Measurements from ENCODE around the gene FRMD5.

FRMD5 gene

DNA sequence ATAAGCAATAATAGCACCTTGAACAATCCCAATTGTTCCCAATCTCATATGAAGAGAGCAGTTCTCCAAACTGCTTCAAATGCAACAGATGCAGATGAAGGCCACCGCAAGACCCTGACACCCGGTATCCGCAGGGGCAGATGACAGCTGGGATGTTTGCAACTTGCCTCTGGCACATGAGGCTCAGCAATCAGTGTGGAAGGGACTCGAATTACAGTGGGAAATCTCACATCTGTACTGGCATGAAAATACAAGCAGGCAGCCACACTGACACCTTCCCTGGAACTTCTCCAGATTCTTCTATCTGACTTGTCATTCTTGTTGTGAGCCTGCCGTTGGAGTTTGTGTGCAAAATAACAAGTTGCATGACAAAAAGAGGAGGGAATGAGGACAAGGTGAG lies 299.5 kb downstream of the FRMD5 start:
- peaks cover 6% of the 10 kb centered on the region for H3K36me3 Mint-ChIP-seq (ENCODE audit: low read depth)
- H3K4me3 Mint-ChIP-seq: no peak overlapping the region
- no peaks in the 10 kb centered on the region for H3K9me3 Mint-ChIP-seq

GRCh38 chr15:43893956-43894355 lies 301.1 kb downstream of the FRMD5 start:
- Mint-ChIP-seq H3K27ac (no peak overlapping the region), H3K4me1 (ENCODE audit: low read depth) (no peaks in the 10 kb centered on the region), H3K4me3 (no peak overlapping the region), H3K36me3 (ENCODE audit: low read depth) (peaks cover 6% of the 10 kb centered on the region), H3K27me3 (ENCODE audit: low read depth) (no peaks in the 10 kb centered on the region), H3K9me3 (no peaks in the 10 kb centered on the region)

More for the DNA sequence above, 299.5 kb downstream of the FRMD5 start:
- no peaks in the 10 kb centered on the region for H3K4me1 Mint-ChIP-seq (ENCODE audit: low read depth)
- H3K27me3 Mint-ChIP-seq (ENCODE audit: low read depth): no peaks in the 10 kb centered on the region
- H3K27ac Mint-ChIP-seq: no peak overlapping the region

DNA sequence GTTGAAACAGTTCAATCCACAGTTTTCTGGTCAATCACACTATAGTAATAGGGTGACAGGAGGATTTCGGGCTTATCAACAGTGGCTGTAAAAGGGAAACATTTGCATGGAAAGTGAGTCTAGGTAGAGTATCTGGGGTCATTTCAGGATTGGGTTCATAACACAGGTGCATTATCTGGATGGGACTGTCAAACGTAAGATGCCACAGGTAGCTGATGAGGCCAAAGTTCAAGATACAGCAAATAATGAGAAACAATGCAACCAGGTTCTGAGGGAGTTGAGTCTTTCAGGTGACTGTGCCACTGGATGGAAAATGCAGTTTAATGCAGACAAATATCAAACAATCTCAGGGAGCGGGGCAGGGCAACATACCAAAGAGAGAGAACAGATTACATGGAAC lies 306.0 kb downstream of the FRMD5 start:
- H3K27ac Mint-ChIP-seq: no peak overlapping the region
- H3K9me3 Mint-ChIP-seq: no peaks in the 10 kb centered on the region
- H3K4me1 Mint-ChIP-seq (ENCODE audit: low read depth): no peaks in the 10 kb centered on the region
- H3K4me3 Mint-ChIP-seq: no peak overlapping the region
- H3K36me3 Mint-ChIP-seq (ENCODE audit: low read depth): peaks cover 5% of the 10 kb centered on the region
- H3K27me3 Mint-ChIP-seq (ENCODE audit: low read depth): no peaks in the 10 kb centered on the region

DNA sequence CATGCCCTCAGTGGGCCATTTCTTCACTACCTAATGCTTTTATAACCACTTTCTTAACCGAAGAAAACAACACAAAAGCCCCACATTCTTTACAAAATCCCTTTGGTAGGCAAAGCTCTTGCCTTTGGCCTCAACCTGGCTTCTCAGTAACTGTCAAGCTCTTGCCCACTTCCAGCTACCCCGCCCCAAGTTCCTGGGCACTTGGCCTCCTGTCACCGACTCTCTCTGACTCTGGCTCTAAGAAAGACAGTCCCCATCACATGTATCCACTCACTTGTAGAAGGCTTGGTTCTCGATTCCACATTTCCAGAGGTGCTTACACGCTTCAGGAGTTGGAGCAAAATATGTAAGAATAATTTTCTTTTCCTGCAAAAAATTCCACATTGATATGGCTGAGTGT lies 307.2 kb downstream of the FRMD5 start:
- peaks cover 10% of the 10 kb centered on the region for H3K36me3 Mint-ChIP-seq (ENCODE audit: low read depth)
- no peaks in the 10 kb centered on the region for H3K27me3 Mint-ChIP-seq (ENCODE audit: low read depth)
- H3K4me3 Mint-ChIP-seq: no peak overlapping the region
- no peaks in the 10 kb centered on the region for H3K9me3 Mint-ChIP-seq
- no peak overlapping the region for H3K27ac Mint-ChIP-seq
- H3K4me1 Mint-ChIP-seq (ENCODE audit: low read depth): no peaks in the 10 kb centered on the region

DNA sequence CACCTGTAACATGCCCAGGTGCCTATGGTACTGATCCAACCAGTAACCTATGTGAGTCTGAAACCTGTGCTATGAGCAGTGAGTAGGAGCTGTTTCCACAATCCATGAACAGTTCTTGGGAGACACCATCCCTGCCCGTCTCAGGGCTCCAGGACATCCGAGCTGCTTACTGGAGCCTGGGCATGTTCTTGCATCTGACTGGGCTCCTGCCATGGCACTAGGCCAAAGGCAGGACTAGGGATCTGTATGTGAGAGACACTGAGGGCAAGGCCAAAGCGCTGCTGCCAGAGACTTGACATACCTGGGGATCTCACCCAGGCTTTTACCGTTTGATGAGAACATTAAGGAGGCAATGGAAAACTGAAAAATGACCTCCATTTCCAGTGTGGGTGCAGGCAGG lies 308.5 kb downstream of the FRMD5 start:
- H3K36me3 Mint-ChIP-seq (ENCODE audit: low read depth): peaks cover 15% of the 10 kb centered on the region
- peaks cover 2% of the 10 kb centered on the region for H3K4me1 Mint-ChIP-seq (ENCODE audit: low read depth)
- H3K27me3 Mint-ChIP-seq (ENCODE audit: low read depth): no peaks in the 10 kb centered on the region
- H3K27ac Mint-ChIP-seq: no peak overlapping the region
- H3K9me3 Mint-ChIP-seq: no peaks in the 10 kb centered on the region
- H3K4me3 Mint-ChIP-seq: no peak overlapping the region

GRCh38 chr15:43883571-43883970 lies 311.5 kb downstream of the FRMD5 start:
- Mint-ChIP-seq H3K4me3 (no peak overlapping the region), H3K9me3 (no peaks in the 10 kb centered on the region), H3K27me3 (ENCODE audit: low read depth) (no peaks in the 10 kb centered on the region), H3K4me1 (ENCODE audit: low read depth) (peaks cover 2% of the 10 kb centered on the region), H3K36me3 (ENCODE audit: low read depth) (peaks cover 21% of the 10 kb centered on the region), H3K27ac (peak overlapping the region; percentile 36)

DNA sequence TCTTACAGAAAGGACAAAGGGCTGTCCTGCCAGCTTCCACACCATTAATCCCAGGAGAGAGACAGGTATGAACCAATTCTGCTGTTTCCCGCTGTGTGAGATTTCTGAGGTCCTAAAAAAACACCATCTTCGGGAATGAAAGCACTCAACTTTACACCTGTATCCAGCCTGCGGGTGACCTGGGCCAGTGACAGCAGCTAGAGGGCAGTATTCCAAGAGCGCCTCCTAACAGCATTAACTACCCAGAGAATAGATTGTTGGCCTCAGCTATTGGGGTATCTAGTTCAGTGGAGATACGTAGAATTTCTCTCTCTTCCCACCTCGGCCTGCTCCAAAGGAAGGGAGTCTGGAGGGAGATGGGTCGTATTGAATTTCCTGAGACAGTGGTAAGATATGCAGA lies 313.1 kb downstream of the FRMD5 start:
- H3K4me3 Mint-ChIP-seq: no peak overlapping the region
- no peak overlapping the region for H3K27ac Mint-ChIP-seq

DNA sequence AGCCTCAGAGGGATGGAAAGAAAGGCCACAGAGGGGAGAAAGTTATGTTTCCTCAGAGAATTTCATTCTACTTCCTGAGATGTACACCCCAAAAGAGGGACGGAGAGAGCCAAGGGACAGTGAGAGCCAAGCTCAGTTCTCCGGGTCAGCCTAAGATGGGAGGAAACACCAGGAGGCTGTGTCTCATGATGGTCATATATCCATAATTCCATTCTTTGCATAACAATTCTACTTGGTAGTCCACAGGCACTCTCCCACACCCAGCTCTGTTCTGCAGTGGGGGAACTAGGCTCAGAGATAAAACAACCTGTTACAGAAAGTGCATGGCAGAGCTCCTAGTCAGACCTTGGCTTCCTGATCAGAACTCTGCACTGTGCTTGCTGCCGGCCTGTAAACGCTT lies 313.8 kb downstream of the FRMD5 start:
- Mint-ChIP-seq H3K36me3 (ENCODE audit: low read depth) (peaks cover 24% of the 10 kb centered on the region), H3K9me3 (no peaks in the 10 kb centered on the region), H3K27me3 (ENCODE audit: low read depth) (no peaks in the 10 kb centered on the region), H3K4me3 (no peak overlapping the region), H3K27ac (no peak overlapping the region), H3K4me1 (ENCODE audit: low read depth) (peaks cover 2% of the 10 kb centered on the region)

More for the DNA sequence above, 313.1 kb downstream of the FRMD5 start:
- Mint-ChIP-seq H3K36me3 (ENCODE audit: low read depth) (peaks cover 24% of the 10 kb centered on the region), H3K4me1 (ENCODE audit: low read depth) (peaks cover 2% of the 10 kb centered on the region), H3K9me3 (no peaks in the 10 kb centered on the region), H3K27me3 (ENCODE audit: low read depth) (no peaks in the 10 kb centered on the region)

DNA sequence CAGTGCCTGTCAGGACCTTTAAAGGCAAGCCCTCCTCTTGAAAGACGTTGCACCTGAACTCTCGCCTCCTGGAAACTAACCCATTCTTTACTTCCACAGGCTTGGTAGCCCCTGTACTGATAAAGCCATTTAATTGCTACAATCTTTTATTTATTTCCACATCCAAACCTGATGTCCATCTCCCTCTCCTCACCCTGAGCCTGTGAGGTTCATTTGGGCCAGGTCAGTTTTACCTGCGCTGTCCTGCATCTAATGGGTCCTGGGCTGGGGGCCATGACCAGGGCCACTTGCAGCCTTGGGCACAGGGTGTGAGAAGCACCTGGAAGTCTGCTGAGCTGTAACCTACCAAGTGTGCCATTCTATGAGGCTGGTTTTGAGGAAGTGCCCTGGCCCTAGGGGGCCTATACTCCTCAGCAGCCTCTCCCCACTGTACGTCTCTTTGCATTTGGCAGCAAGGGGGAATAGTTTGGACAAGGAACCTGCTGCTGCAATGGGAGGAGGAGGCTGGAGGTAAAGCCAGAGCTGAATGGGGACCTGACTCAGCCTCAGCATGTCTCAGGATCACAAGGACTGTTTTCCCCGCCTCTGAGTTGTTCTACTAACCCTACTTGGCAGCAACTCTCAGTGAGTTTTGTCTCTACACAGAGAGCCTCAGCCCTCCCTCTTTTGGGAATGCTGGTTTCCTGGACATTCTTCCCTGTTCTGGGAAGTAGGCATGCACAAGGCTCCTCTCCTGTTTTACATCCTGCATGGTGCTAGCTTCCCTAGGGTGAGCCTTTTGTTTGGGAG lies 314.5 kb downstream of the FRMD5 start:
- H3K27ac Mint-ChIP-seq: no peak overlapping the region
- H3K36me3 Mint-ChIP-seq (ENCODE audit: low read depth): peaks cover 25% of the 10 kb centered on the region
- H3K4me3 Mint-ChIP-seq: no peak overlapping the region
- peaks cover 2% of the 10 kb centered on the region for H3K4me1 Mint-ChIP-seq (ENCODE audit: low read depth)
- H3K9me3 Mint-ChIP-seq: no peaks in the 10 kb centered on the region
- H3K27me3 Mint-ChIP-seq (ENCODE audit: low read depth): no peaks in the 10 kb centered on the region

- Mint-ChIP-seq H3K36me3 (ENCODE audit: low read depth) (peaks cover 21% of the 10 kb centered on the region), H3K27ac (no peak overlapping the region), H3K4me3 (no peak overlapping the region), H3K9me3 (no peaks in the 10 kb centered on the region), H3K4me1 (ENCODE audit: low read depth) (peaks cover 2% of the 10 kb centered on the region), H3K27me3 (ENCODE audit: low read depth) (no peaks in the 10 kb centered on the region)
Observed at GRCh38 chr15:43879386-43880355, 315.4 kb downstream of the FRMD5 start.

DNA sequence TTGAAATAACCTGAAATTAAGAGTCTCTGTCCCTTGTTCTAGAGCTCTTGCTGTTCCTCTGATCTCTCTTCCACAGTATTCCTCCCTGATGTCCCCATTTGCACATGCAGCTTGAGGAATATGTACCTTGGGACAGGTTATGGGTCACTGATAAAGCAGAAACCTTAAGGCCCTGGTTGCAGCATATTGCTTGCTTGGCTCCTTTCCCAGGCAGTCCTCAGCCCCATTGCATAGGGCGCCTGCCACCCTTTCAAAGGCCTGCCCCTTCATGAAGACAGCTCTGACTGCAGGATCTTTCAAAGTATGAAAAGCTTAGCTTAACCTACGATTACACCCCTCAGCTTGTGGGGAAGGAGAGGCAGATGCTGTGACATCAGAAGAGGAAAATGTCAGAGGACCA lies 316.6 kb downstream of the FRMD5 start:
- Mint-ChIP-seq H3K36me3 (ENCODE audit: low read depth) (peaks cover 23% of the 10 kb centered on the region), H3K27me3 (ENCODE audit: low read depth) (no peaks in the 10 kb centered on the region), H3K4me3 (no peak overlapping the region), H3K9me3 (no peaks in the 10 kb centered on the region), H3K4me1 (ENCODE audit: low read depth) (peaks cover 2% of the 10 kb centered on the region), H3K27ac (no peak overlapping the region)

DNA sequence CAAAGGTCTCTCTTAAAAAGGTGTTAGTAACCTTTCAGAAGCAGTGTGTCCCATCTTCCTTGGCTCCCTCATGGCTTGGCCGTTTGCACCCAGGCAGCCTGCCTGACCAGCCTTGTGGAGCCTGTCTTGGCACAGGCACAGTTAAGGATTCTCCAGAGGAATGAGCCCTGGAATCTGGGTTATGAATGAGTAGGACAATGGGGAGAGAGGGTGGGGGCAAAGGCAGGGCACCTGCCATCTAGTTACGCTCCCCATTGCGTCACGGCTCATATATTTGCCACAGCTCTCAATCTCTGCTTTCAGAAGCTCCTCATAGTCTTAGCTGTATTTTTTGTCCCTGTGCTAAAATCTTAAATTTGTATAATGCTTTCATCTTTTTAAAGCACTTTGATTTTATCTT lies 317.7 kb downstream of the FRMD5 start:
- Mint-ChIP-seq H3K27me3 (ENCODE audit: low read depth) (no peaks in the 10 kb centered on the region), H3K4me3 (no peak overlapping the region), H3K9me3 (no peaks in the 10 kb centered on the region), H3K4me1 (ENCODE audit: low read depth) (peaks cover 3% of the 10 kb centered on the region), H3K27ac (no peak overlapping the region), H3K36me3 (ENCODE audit: low read depth) (peaks cover 21% of the 10 kb centered on the region)

GRCh38 chr15:43876872-43877271 lies 318.2 kb downstream of the FRMD5 start:
- H3K9me3 Mint-ChIP-seq: no peaks in the 10 kb centered on the region
- peaks cover 2% of the 10 kb centered on the region for H3K4me1 Mint-ChIP-seq (ENCODE audit: low read depth)
- H3K4me3 Mint-ChIP-seq: no peak overlapping the region
- H3K27ac Mint-ChIP-seq: no peak overlapping the region
- peaks cover 22% of the 10 kb centered on the region for H3K36me3 Mint-ChIP-seq (ENCODE audit: low read depth)
- H3K27me3 Mint-ChIP-seq (ENCODE audit: low read depth): no peaks in the 10 kb centered on the region

DNA sequence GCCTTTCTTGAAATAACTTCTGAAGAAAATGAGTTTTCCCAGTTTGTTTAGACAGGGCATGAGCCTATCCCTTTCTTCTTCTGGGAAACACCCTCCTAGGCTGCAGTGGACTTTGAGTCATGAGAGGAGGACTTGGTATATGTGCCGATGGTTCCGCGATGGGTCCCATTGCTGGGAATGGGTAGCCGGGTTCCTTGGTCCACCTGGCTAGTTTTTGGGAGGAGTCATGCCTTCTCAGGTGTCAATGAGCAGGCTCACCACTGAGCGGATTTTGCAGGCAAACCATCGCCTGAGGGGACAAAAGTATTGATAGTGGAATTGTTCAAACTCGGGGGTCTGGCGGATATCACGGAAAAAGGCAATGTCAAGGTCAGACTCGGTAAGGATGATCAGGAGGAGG lies 321.4 kb downstream of the FRMD5 start:
- Mint-ChIP-seq H3K4me3 (no peak overlapping the region), H3K27ac (no peak overlapping the region), H3K27me3 (ENCODE audit: low read depth) (no peaks in the 10 kb centered on the region), H3K36me3 (ENCODE audit: low read depth) (peaks cover 18% of the 10 kb centered on the region), H3K4me1 (ENCODE audit: low read depth) (peaks cover 2% of the 10 kb centered on the region), H3K9me3 (no peaks in the 10 kb centered on the region)

Measured in T-helper 1 cell treated with Interleukin-12 subunit alpha and Interleukin-12 subunit beta and Interleukin-4 antibody, amounts not matched to agents 30 μg/mL and 1 μg/mL, for 36 hours (primary cell).